Femur (tissue), 1 donor: ENCODE measurements around the gene RAPGEF1.
"Not testable (repeated sequence)": the region's sequence is repeated elsewhere in the genome, so short reads cannot be mapped to it uniquely, and the experiment has no call there.

Experiments used
- DNase-seq: peaks from one replicate; pipeline ENCODE4 v3.0.0-alpha.2; 2017

The RAPGEF1 gene

GRCh38 chr9:131668439-131669268, 71.2 kb downstream of the RAPGEF1 start:
- DNase-seq: no peak

DNA sequence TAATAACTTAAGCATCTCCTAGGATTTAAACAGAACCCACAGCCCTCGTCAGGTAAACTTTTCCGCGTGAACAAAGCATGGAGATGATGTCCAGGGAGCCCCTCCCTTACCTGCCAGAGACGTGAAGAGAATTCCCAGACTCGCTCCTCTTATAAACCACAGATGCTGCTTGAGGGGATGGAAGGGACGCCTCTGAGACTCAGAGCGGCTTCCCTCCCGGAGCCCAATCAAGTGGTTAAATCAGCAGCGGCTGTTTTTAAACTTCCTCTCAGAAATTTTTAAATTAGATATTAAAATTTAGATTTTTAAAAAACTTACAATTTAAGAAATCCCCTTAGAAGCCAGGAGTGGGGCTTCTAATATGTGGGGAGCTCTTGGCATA, 71.8 kb downstream of the RAPGEF1 start:
- DNase-seq: no peak

- no peak for DNase-seq
Measured at GRCh38 chr9:131667576-131667975, 72.3 kb downstream of the RAPGEF1 start.

DNA sequence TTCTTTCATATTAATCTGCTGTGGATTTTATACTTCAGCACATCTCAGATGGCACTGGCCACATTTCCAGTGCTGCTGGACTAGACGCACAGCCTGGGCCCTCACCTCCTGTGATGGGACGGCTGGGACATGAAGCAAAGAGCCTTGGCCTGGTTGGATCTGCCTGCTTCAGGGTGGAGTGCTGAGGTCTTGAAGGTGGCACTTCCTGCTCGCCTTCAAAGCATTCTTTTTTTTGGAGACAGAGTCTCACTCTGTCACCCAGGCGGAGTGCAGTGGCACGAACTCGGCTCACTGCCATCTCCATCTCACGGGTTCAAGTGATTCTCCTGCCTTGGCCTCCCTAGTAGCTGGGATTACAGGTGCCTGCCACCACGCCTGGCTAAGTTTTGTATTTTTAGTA, 73.1 kb downstream of the RAPGEF1 start:
- DNase-seq: no peak

GRCh38 chr9:131666029-131666428, 73.8 kb downstream of the RAPGEF1 start:
- DNase-seq: no peak

DNA sequence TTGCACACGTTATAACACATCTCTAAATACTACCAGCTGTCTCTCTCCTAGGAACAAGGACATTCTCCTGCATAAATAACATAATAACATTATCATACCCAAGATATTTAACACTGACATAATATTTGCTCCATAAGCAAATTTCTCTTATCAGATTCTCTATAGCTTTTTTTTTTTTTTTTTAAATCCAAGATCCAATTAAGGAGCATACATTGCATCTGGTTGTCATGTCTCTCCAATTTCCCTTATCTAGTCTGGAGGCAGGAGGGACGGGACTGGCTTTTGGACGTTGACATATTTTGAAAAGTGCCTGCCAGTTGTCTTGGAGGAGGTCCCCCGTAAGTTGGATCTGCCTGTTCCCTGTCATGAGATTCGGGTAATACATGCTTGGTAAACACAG, 76.6 kb downstream of the RAPGEF1 start:
- no peak for DNase-seq

DNA sequence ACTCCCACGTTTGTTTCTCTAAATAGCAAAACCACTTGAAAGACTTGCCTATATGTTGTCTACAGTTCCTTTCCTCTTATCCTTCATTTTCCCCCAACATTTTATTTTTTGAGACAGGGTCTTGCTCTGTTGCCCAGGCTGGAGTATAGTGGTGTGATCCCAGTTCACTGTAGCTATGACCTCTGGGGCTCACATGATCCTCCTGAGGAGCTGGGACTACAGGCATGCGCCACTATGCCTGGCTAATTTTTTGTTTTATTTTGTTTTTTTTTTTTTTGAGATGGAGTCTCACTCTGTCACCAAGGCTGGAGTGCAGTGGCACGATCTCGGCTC, 77.6 kb downstream of the RAPGEF1 start:
- not testable (repeated sequence) for DNase-seq

DNA sequence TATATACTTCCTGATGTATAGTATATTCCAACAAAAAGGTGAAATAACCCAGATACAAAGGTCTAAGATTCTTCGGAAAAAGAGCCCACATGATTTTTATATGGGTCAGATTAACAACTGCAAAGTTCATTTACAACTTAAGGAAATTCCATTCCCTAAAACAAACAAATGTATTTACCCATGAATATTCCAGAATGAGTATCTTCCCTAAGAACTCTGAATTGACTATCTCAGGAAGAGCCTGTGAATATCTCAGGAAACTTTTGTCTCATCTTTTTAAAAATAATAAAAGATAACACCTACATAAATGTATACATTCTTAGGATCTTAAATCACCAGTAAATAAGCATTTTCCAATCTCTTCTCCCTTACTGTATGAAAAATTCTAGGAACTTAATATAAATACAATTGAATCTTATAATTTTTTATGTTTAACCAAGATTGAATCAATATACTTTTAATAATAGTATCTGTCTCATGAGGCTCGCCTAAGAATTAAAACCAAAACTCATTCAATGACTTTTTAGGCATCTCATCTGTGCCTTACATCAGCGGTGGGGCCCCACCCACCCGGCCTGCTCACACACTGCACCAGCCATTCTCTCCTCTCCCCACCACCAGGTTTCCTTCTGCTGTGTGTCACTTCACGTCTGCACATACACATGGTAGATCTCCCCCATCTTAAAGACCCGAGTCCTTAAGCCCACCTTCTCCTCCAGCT, 78.1 kb downstream of the RAPGEF1 start:
- DNase-seq: no peak

- no peak for DNase-seq
Measured at GRCh38 chr9:131660466-131661405, 79.1 kb downstream of the RAPGEF1 start.

- no peak for DNase-seq
Measured at GRCh38 chr9:131658377-131659129, 81.3 kb downstream of the RAPGEF1 start.

DNA sequence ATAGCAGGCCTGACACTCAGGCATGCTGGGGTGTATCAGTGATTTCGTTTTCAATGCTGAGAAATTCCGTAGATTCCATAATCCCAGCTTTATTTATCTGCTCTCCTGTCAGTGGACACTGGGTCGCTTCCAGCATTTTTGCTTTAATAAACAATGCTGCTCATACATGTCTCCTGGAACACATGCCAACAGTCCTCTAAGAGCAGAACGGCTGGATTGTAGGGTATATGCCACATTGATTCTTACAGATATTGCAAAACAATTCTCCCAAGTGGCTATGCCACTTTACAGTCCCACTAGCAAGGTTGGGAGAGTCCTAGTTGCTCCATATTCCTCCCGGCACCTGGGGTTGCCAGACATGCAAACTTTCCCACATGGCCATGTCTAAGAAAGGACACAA, 81.9 kb downstream of the RAPGEF1 start:
- DNase-seq: no peak

DNA sequence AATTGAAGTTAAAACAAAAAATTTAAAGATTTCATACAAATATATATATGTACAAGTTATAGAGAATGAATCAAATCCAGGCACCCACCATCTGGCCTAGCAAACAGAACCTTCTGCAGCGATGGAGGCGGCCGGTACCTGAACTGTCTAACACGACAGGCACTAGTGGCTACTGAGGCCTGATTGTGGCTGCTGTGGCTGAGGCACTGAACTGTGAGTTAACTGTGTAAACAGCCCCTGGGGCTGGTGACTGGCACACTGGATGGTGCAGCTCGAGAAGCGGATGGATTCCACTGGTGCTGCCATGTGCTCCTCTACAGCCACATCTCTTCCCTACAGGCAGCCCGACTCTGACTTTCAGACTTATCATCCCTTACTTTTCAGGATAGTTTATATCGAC, 82.4 kb downstream of the RAPGEF1 start:
- no peak for DNase-seq

GRCh38 chr9:131657037-131657377, 82.9 kb downstream of the RAPGEF1 start:
- no peak for DNase-seq

GRCh38 chr9:131656356-131657036, 83.4 kb downstream of the RAPGEF1 start:
- DNase-seq: peak; percentile 75

DNA sequence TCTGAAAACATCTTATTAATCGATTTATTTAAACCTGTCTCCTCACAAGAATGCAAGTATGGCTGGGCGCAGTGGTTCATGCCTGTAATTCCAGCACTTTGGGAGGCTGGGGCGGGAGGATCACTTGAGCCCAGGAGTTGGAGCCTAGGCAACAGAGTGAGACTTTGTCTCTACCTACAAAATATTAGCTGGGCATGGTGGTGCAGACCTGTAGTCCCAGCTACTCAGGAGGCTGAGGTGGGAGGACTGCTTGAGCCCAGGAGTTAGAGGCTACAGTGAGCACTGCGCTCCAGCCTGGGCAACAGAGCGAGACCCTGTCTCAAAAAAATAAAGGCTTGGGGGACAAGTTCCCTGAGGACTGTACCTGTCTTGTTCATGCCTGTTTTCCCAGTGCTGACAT, 85.5 kb downstream of the RAPGEF1 start:
- DNase-seq: not testable (repeated sequence)

DNA sequence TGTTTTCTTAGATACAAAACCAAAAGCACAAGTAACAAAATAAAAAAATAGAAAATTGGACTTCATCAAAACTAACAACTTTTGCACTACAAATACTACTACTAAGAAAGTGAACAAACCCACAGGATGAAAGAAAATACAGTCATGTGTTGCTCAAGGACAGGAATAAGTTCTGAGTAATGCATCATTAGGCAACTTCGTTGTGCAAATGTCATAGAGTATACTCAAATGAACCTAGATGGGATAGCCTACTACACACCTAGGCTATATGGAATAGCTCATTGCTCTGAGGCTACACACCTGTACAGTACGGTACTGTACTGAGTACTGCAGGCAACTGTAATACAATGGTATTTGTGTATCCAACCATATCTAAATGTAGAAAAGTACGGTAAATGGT, 88.3 kb downstream of the RAPGEF1 start:
- DNase-seq: no peak

DNA sequence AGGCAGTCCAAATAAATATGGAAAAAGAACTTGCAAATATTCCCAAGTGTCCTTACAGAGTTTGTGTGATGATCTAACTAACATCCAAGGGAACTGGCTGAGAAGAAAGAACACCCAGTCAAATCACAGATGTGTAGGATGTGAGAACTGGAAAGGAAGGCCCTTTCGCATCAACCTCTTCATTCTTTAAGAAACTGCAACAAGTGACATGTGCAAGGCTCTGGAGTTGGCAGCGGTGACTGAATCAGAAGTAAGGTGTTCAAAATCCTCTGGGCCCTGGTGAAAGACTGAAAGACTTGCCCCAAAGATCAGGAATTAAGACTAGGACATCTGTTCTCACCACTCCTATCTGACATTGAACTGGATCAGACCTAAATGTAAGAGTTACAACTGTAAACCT, 88.7 kb downstream of the RAPGEF1 start:
- no peak for DNase-seq

DNA sequence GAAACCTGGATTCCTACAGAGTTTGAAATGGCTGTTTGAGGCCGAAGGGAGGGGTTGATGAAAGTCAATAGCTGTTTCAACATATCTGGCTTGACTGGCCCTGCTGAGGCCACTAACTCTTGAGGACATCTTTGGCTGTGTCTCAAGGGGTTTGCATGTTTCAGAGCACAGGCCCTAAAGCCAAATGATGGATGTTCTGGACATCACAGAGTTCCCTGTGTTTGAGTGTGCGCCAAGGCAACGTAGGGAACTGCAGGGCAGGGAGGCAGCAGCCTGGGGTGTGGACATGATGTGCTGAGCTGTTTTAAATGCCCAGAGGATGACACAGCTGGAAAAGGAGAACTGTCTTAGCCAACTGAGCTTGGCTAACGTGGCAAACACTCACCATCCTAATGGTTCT, 89.6 kb downstream of the RAPGEF1 start:
- no peak for DNase-seq

GRCh38 chr9:131649646-131650045, 90.2 kb downstream of the RAPGEF1 start:
- DNase-seq: no peak

DNA sequence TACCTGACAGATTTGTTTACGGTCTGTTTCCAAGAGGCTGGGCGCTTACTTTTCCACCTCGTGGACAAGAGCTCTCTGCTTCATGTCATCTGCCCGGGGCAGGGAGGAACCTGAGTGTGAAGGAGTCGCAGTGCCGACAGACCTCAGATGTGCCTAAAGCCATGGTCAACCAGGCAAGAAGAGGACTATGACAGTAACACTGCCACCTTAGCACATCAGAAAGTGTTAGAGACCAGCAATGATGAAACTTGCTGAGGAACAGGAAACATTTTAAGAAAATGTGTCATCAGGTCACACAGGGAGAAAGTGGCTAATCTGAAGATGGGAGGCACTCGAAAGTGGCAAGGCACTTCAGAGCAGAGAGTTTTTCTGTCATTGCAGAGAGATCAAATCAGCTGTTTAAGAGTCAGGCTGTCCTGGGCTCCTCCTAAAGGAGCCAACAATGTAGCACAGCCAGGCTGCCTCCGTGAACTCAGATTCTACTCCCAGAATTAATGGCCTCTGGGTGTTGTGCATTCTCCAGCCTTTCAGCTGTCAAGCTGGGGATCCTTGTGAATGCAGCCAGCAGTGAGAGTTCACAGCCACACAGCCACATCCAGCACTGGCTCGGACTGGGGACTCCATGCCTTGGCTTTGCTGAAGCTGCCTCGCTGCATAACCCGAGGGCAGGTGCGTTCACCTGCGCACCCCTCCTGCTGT, 94.6 kb downstream of the RAPGEF1 start:
- DNase-seq: no peak

DNA sequence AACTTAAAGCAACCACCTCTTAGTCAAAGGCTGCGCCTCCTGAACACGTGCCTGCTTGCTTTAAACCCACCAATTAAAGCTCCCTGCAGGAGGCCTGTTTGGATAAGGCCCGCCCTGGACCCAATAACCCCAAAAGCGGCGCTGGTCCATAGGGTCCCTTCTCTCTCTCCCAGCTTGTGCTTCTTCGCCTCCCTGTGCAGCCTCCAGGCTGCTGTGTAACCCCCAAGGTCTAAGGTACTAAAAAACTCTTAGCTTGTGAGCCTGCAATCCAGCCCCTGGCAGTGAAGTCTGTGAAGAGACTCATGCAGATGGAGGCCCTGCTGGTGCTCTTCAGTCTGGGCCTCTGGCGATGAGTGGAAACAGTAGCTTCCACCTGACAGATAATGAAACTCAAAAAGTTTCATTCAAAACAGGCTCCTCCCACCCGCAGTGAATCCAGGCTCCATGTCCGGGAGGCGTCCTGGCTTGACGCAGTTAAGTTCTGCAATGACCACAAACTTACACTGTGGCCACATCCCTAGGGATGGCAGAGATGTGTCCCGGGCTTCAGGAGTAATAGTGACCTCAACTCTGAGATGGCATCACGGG, 97.3 kb downstream of the RAPGEF1 start:
- DNase-seq: no peak
